A673 (cell line): ENCODE data around the gene ATRN.

ENCODE experiments used
- CTCF ChIP-seq: fragments of 300-800, 200-600 bp; sonication (generic); conservative IDR thresholded peaks from 2 replicates; pipeline ENCODE4 v1.5.1; 2017; ENCODE audit warnings: low read depth, mild to moderate bottlenecking, antibody characterized with exemption, low read length, moderate library complexity, mixed read lengths
- EZH2 ChIP-seq: fragments of 200-600 bp; sonication (generic); IDR thresholded peaks from 2 replicates; pipeline ENCODE4 v1.6.1; 2017; ENCODE audit warnings: borderline replicate concordance, low read depth, mild to moderate bottlenecking, mixed read lengths, antibody characterized with exemption, low read length; ENCODE audit not compliant: poor library complexity, severe bottlenecking

- TF ChIP-seq EZH2 (no peak), CTCF (no peak)
Measured at GRCh38 chr20:3449319-3449718, 21.5 kb upstream of the ATRN start.
